NOMO-1 (cell line): ENCODE results near the gene TMPRSS7.

Source experiments
- DNase-seq, 2 experiments: peaks; one replicate each; lab custom pipeline; 2025; ENCODE audit not compliant: unreplicated experiment in 2 of 2; lab: John Stamatoyannopoulos, UW

The TMPRSS7 gene

GRCh38 chr3:112034436-112034835, at the start of gene TMPRSS7:
TMPRSS7 (plus strand) TSS chr3:112034736; CDS start chr3:112034846, 110 bp downstream.
- no peak for DNase-seq

- no peak for DNase-seq
Observed at GRCh38 chr3:111986800-111987199, 47.7 kb upstream of the TMPRSS7 start.

GRCh38 chr3:111989061-111989678, 45.4 kb upstream of the TMPRSS7 start:
- peak; percentile 2 to 15 for DNase-seq

- DNase-seq, result no peak
Observed at GRCh38 chr3:111993038-111993437, 41.5 kb upstream of the TMPRSS7 start.

GRCh38 chr3:111998636-111999483, 35.7 kb upstream of the TMPRSS7 start, which contains the start of gene TAGLN3:
TAGLN3 (plus strand) TSS chr3:111998922; CDS start chr3:111999423, 501 bp downstream.
- no peak for DNase-seq

- no peak for DNase-seq
Observed at GRCh38 chr3:111999484-112000324, 34.8 kb upstream of the TMPRSS7 start.

- DNase-seq, result no peak
Observed at GRCh38 chr3:112000367-112000771, 34.2 kb upstream of the TMPRSS7 start.

GRCh38 chr3:112000966-112001365, 33.6 kb upstream of the TMPRSS7 start:
- DNase-seq, result no peak

GRCh38 chr3:112001526-112001925, 33.0 kb upstream of the TMPRSS7 start:
- no peak for DNase-seq

GRCh38 chr3:112002096-112002971, 32.2 kb upstream of the TMPRSS7 start:
- no peak for DNase-seq

- DNase-seq, result no peak
Observed at GRCh38 chr3:112003321-112004080, 31.0 kb upstream of the TMPRSS7 start.

GRCh38 chr3:112004187-112004586, 30.3 kb upstream of the TMPRSS7 start:
- no peak for DNase-seq

- no peak for DNase-seq
Observed at GRCh38 chr3:112004669-112005068, 29.9 kb upstream of the TMPRSS7 start.

- no peak for DNase-seq
Observed at GRCh38 chr3:112005091-112005672, 29.4 kb upstream of the TMPRSS7 start.

- no peak for DNase-seq
Observed at GRCh38 chr3:112007633-112008032, 26.9 kb upstream of the TMPRSS7 start.

- no peak for DNase-seq
Observed at GRCh38 chr3:112009670-112010069, 24.9 kb upstream of the TMPRSS7 start.

GRCh38 chr3:112010636-112011035, 23.9 kb upstream of the TMPRSS7 start:
- DNase-seq, result no peak

- DNase-seq, result no peak
Observed at GRCh38 chr3:112011376-112011940, 23.1 kb upstream of the TMPRSS7 start.
